GM18498 (cell line): ENCODE measurements around the gene WRNIP1.

Experiments used
- ATAC-seq: cut with Tn5 transposase; IDR thresholded peaks from one replicate; pipeline ENCODE4 v1.9.1; 2021; ENCODE audit warnings: mild to moderate bottlenecking, moderate library complexity; ENCODE audit not compliant: unreplicated experiment

Gene WRNIP1

DNA sequence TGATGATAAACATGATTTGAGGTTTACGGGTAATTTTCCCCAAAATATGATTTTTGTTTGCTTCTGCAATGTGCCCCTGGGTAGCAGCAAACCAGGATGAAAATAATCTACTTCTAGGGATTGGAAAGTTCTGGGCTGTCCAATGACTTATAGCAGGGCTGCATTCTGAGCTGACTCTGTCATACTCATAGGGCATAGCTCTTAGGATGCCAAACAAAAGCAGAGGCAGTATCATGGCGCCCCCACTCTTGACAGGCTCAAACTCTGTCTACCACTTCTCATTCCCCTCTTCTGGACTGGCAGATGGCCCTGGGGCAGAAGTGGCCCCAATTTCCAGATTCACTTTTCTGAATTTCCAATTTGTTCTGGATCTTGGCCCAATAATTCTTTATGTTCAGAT is 66.2 kb downstream of the WRNIP1 start:
- no peak for ATAC-seq

DNA sequence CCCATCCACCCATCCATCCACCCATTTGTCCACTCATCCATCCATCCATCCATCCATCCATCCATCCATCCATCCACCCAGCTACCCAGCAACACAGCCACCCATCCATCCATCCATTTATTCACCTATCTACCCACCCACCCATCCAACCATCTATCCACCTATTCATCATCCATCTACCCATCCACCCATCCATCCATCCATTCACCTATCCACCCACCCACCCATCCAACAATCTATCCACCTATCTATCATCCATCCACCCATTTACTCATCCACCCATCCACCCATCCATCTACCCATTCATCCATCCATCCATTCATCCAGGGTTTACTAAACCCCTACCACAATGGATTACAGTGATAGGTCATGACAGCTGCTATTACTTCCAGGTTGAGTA is 69.1 kb downstream of the WRNIP1 start:
- ATAC-seq, result no peak
